OCI-LY7 (cell line): ENCODE results near the gene CD46. TPM values are rescaled to one million over a fixed set of nuclear protein-coding genes. Genes with fewer than 3 reads are reported as not detected.

Experiments used
- BruUV-seq: library from RNA; stranded (reverse); fragments of 400-500 nt; replicated peaks from 2 replicates; lab custom pipeline; 2021; lab: Mats Ljungman, UMichigan
- CTCF ChIA-PET: fragments of 300-600 bp; sonication (Branson Sonifier 250); formaldehyde crosslinking; loops from one replicate; lab custom pipeline; 2022; ENCODE audit warnings: antibody characterized with exemption; ENCODE audit not compliant: unreplicated experiment; lab: Charles Lee
- POLR2A ChIA-PET: fragments of 300-600 bp; sonication (Branson Sonifier 250); formaldehyde crosslinking; loops from one replicate; lab custom pipeline; 2022; ENCODE audit warnings: antibody characterized with exemption; lab: Charles Lee
- DNase-seq: peaks from one replicate; pipeline ENCODE4 v3.0.0-alpha.2; 2015; ENCODE audit warnings: low spot score
- H2AFZ ChIP-seq: fragments of 200-600 bp; sonication (generic), shearing (Covaris generic); 2 replicates; pipeline ENCODE4 v1.6.1; 2014; ENCODE audit warnings: mild to moderate bottlenecking, antibody characterized with exemption, low read length, moderate library complexity
- H3K27ac ChIP-seq: fragments of 200-600 bp; sonication (generic); 2 replicates; pipeline ENCODE4 v1.5.1; 2014; ENCODE audit warnings: mixed run types, low read depth, mild to moderate bottlenecking, moderate library complexity, low read length, inconsistent platforms; ENCODE audit not compliant: poor library complexity, severe bottlenecking
- H3K36me3 ChIP-seq: fragments of 200-600 bp; sonication (generic); 2 replicates; pipeline ENCODE4 v1.6.1; 2014; ENCODE audit warnings: mild to moderate bottlenecking, antibody characterized with exemption, low read length, moderate library complexity, mixed read lengths; ENCODE audit not compliant: insufficient read depth
- H3K4me1 ChIP-seq: fragments of 200-600 bp; sonication (generic); 2 replicates; pipeline ENCODE4 v1.5.1; 2014; ENCODE audit warnings: mild to moderate bottlenecking, low read length; ENCODE audit not compliant: insufficient read depth, poor library complexity, severe bottlenecking
- H3K4me2 ChIP-seq: fragments of 200-600 bp; sonication (generic); 2 replicates; pipeline ENCODE4 v1.6.1; 2014; ENCODE audit warnings: mild to moderate bottlenecking, low read length
- H3K4me3 ChIP-seq: fragments of 200-600 bp; sonication (generic); 2 replicates; pipeline ENCODE4 v1.5.1; 2014; ENCODE audit warnings: mild to moderate bottlenecking, low read depth, low read length; ENCODE audit not compliant: poor library complexity, severe bottlenecking
- H3K79me2 ChIP-seq: fragments of 200-600 bp; sonication (generic); 2 replicates; pipeline ENCODE4 v1.6.1; 2016; ENCODE audit warnings: low read depth, mild to moderate bottlenecking, low read length, moderate library complexity, mixed read lengths; ENCODE audit not compliant: insufficient read depth
- H3K9me2 ChIP-seq: fragments of 200-600 bp; sonication (generic); 2 replicates; pipeline ENCODE4 v1.6.1; 2016; ENCODE audit warnings: mild to moderate bottlenecking, low read length, mixed read lengths; ENCODE audit not compliant: insufficient read depth
- H3K9me3 ChIP-seq: fragments of 200-600 bp; sonication (generic); 2 replicates; pipeline ENCODE4 v1.6.1; 2014; ENCODE audit warnings: mild to moderate bottlenecking, mixed run types, low read length, mixed read lengths
- H4K20me1 ChIP-seq: fragments of 200-600 bp; sonication (generic); 2 replicates; pipeline ENCODE4 v1.6.1; 2014; ENCODE audit warnings: mild to moderate bottlenecking, antibody characterized with exemption, low read length, moderate library complexity, mixed read lengths; ENCODE audit not compliant: insufficient read depth
- CTCF ChIP-seq: fragments of 200-600 bp; sonication (generic); conservative IDR thresholded peaks from 2 replicates; pipeline ENCODE4 v1.5.1; 2014; ENCODE audit warnings: mild to moderate bottlenecking, antibody characterized with exemption, low read length, moderate library complexity, mixed read lengths
- EZH2phosphoT487 ChIP-seq: fragments of 200-600 bp; sonication (generic); IDR thresholded peaks from 2 replicates; pipeline ENCODE4 v1.6.1; 2018; ENCODE audit warnings: low read depth, borderline replicate concordance, mild to moderate bottlenecking, mixed run types, antibody characterized with exemption, low read length, moderate library complexity, mixed read lengths
- intact Hi-C: fragments of 100-400 bp; cut with micrococcal nuclease; formaldehyde crosslinking; loops from one replicate; pipeline ENCODE4 v1.10.0; 2022; ENCODE audit not compliant: unreplicated experiment
- total RNA-seq, 2 experiments: library from RNA; depleted of rRNA in 1 of 2; stranded (reverse); fragments of >200 nt in 1 of 2; shearing (Covaris generic) in 1 of 2; gene quantifications; 2 replicates each; pipeline ENCODE4 v1.2.3, GENCODE V29; 2014 to 2022

The CD46 gene
- total RNA-seq, 2 experiments from 2014 or later, result 83.2 to 83.8 TPM

- POLR2A ChIA-PET, result interaction anchor here (0.6 to 6.5 kb wide), 22 partner anchors 10 to 722 kb away, joined by 3 to 109 read pairs (median 4); partner anchors contain the start of genes CD46 and CR2
- DNase-seq, result peak; percentile 89
- peaks cover 64% of the 10 kb centered on the region for H3K4me1 ChIP-seq
- TSS peak; percentile 75 for BruUV-seq
- no peaks in the 10 kb centered on the region for H4K20me1 ChIP-seq
- no peaks in the 10 kb centered on the region for H3K9me2 ChIP-seq
- CTCF ChIA-PET, result interaction anchor here (0.5 to 1.6 kb wide), 9 partner anchors 10 to 367 kb away, joined by 3 to 11 read pairs (median 4); no protein-coding TSS in a partner anchor
- peak overlapping the region; percentile 45 for H3K27ac ChIP-seq
- intact Hi-C loops, result loop anchor here (1.0 kb wide), 1 partner anchor 70 kb away; the partner anchor contains the start of gene CD46
- no peaks in the 10 kb centered on the region for H3K9me3 ChIP-seq
- H3K36me3 ChIP-seq, result no peaks in the 10 kb centered on the region
- H3K4me2 ChIP-seq, result peak overlapping the region; percentile 82
- H2AFZ ChIP-seq, result peak overlapping the region; percentile 50; the same call in 1 of the 2 replicates
- H3K4me3 ChIP-seq, result peak overlapping the region; percentile 76
- peaks cover 15% of the 10 kb centered on the region; the same call in 1 of the 2 replicates for H3K79me2 ChIP-seq
- TF ChIP-seq EZH2phosphoT487 (no peak), CTCF (no peak)
Measured at GRCh38 chr1:207822124-207822601, 70.3 kb downstream of the CD46 start.

- Histone ChIP-seq H2AFZ (peak overlapping the region; percentile 50), H3K79me2 (peaks cover 15% of the 10 kb centered on the region; the same call in 1 of the 2 replicates), H3K9me2 (no peaks in the 10 kb centered on the region), H3K27ac (peak overlapping the region; percentile 45), H3K4me1 (peaks cover 66% of the 10 kb centered on the region), H4K20me1 (no peaks in the 10 kb centered on the region), H3K4me2 (peak overlapping the region; percentile 82), H3K36me3 (no peaks in the 10 kb centered on the region), H3K9me3 (no peaks in the 10 kb centered on the region), H3K4me3 (peak overlapping the region; percentile 76)
- BruUV-seq, result TSS peak; percentile 97
- TF ChIP-seq EZH2phosphoT487, result no peak
- no peak for TF ChIP-seq CTCF
- POLR2A ChIA-PET, result interaction anchor here (0.5 to 6.5 kb wide), 24 partner anchors 10 to 1965 kb away, joined by 3 to 109 read pairs (median 4); partner anchors contain the start of genes CD46 and CR2
- intact Hi-C loops, result loop anchor here (1.0 kb wide), 1 partner anchor 71 kb away; the partner anchor contains the start of gene CD46
- CTCF ChIA-PET, result interaction anchor here (0.7 to 1.6 kb wide), 8 partner anchors 10 to 84 kb away, joined by 3 to 11 read pairs (median 4); no protein-coding TSS in a partner anchor
- DNase-seq, result peak; percentile 91
Measured at GRCh38 chr1:207822602-207823451, 71.0 kb downstream of the CD46 start.
